Measurements from ENCODE around the gene FLT1. TPM values are rescaled to one million over a fixed set of nuclear protein-coding genes. Genes with fewer than 3 reads are reported as not detected.

The FLT1 gene
- total and polyA plus RNA-seq, 11 donors: 13.1 to 73.2 (median 41.1) TPM

- H3K27me3 ChIP-seq: peaks cover 0 to 52% (median 0%) of the 10 kb centered on the region in 9 donors
- DNase-seq (no peak), ATAC-seq (no peak)
- peak overlapping the region in 1 of 12 donors; percentile 59 for H3K27ac ChIP-seq
- peaks cover 0 to 45% (median 2%) of the 10 kb centered on the region in 9 donors for H3K36me3 ChIP-seq
- WGBS, 4 donors: 66 to 91% (median 82%) methylated on average over 6 of the region's 6 CpGs
- no peak for TF ChIP-seq CTCF (IDR thresholded peaks at IDR 0.05)
- no peak for TF ChIP-seq POLR2A (IDR thresholded peaks at IDR 0.05)
- H3K4me3 ChIP-seq: no peak overlapping the region
- intact Hi-C loops (cut with DNase I): no loop called here
- no peaks in the 10 kb centered on the region for H3K9me3 ChIP-seq
- peaks cover 0 to 31% (median 11%) of the 10 kb centered on the region in 12 donors for H3K4me1 ChIP-seq
These were observed 145.6 kb downstream of the FLT1 start for GRCh38 chr13:28349371-28349770.

DNA sequence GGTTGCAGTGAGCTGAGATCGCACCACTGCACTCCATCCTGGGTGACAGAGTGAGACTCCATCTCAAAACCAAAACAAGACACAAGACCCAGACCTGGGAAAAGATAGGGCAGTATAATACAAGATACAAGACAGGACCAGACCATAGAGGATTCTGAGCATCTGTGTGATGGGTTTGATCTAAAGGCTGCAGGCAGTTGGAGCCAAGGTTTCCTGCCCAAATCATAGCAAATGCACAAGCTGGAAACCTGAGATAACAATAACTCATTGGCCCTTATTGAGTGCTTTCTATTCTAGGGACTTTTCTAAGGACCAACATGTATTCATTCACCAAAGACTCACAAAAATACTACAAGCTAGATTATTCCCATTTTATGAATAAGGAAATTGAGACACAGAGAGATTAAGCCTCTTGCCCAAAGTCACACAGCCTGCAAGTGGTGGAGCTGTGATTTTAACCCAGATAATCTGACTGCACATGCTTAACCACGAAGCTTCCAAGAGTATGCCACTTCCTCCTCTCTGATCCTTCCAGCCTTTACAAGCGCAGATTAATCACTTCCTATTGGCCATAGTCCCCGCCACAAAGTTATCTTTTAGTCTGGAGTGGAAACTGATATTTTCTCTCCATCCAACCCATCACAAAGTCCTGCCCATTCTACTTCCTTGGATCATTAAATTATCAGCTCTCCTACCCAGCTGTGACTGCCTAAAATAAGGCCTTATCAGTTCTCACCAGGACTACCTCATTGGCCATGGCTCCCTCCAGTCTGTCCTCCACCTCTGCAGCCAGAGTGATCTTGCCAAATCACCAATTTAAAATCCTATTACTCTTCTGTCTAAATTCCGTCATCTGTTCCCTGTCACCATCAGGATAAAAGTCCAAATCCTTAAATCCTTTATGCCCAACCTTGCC lies 147.2 kb downstream of the FLT1 start:
- H3K4me3 ChIP-seq: no peak overlapping the region
- H3K36me3 ChIP-seq: peaks cover 0 to 44% (median 2%) of the 10 kb centered on the region in 9 donors
- H3K27me3 ChIP-seq: peaks cover 0 to 49% (median 0%) of the 10 kb centered on the region in 9 donors
- no peak for ATAC-seq
- H3K4me1 ChIP-seq: peaks cover 0 to 15% (median 2%) of the 10 kb centered on the region in 12 donors
- TF ChIP-seq CTCF (IDR thresholded peaks at IDR 0.05): no peak
- no peak for TF ChIP-seq POLR2A (IDR thresholded peaks at IDR 0.05)
- no peak overlapping the region for H3K27ac ChIP-seq
- WGBS, 4 donors: 73 to 85% (median 79%) methylated on average over 5 of the region's 5 CpGs
- intact Hi-C loops (cut with DNase I): no loop called here
- H3K9me3 ChIP-seq: no peaks in the 10 kb centered on the region
- DNase-seq: no peak

DNA sequence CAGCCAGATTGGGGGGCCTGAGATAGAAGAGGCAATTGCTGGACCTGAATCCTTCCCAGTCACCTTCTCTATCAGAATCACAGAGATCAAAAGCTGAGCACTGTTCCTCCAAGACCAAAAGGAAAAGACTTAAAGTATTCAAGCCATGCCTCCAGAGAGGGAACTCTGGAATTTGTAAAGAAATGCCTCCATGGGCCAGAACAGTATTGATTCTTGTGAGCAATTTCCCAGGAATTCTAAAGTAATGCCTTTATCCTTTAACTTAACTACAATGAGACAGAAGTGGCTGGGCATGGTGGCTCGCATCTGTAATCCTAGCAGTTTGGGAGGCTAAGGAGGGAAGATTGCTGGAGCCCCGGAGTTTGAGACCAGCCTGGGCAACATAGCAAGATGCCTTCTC lies 148.8 kb downstream of the FLT1 start:
- Histone ChIP-seq H3K27me3 (peaks cover 0 to 47% (median 0%) of the 10 kb centered on the region in 9 donors), H3K4me3 (no peak overlapping the region), H3K4me1 (peaks cover 0 to 15% (median 2%) of the 10 kb centered on the region in 12 donors), H3K27ac (no peak overlapping the region), H3K36me3 (peaks cover 0 to 33% (median 2%) of the 10 kb centered on the region in 9 donors), H3K9me3 (no peaks in the 10 kb centered on the region)
- no peak for ATAC-seq
- WGBS, 4 donors: 92 to 99% (median 98%) methylated on average over 2 of the region's 2 CpGs
- intact Hi-C loops (cut with DNase I): no loop called here
- TF ChIP-seq POLR2A (IDR thresholded peaks at IDR 0.05): no peak
- no peak for TF ChIP-seq CTCF (IDR thresholded peaks at IDR 0.05)
- no peak for DNase-seq

GRCh38 chr13:28344163-28344562 lies 150.8 kb downstream of the FLT1 start:
- intact Hi-C loops (cut with DNase I): no loop called here
- Histone ChIP-seq H3K27ac (no peak overlapping the region), H3K36me3 (peaks cover 0 to 34% (median 0%) of the 10 kb centered on the region in 9 donors), H3K4me3 (no peak overlapping the region), H3K27me3 (peaks cover 0 to 33% (median 0%) of the 10 kb centered on the region in 9 donors), H3K9me3 (no peaks in the 10 kb centered on the region), H3K4me1 (peaks cover 0 to 18% (median 1%) of the 10 kb centered on the region in 12 donors)
- TF ChIP-seq POLR2A (IDR thresholded peaks at IDR 0.05): no peak
- TF ChIP-seq CTCF (IDR thresholded peaks at IDR 0.05): no peak
- DNase-seq: no peak
- 87 to 95% (median 88%) methylated on average over 3 of the region's 3 CpGs for WGBS, 4 donors
- ATAC-seq: no peak

Measured in heart left ventricle (tissue), 16 donors.